WI38 (cell line): ENCODE results near the gene ACSL5.

Experiments
- H3K4me3 ChIP-seq: 2 replicates; pipeline ENCODE4 v1.5.1; 2011; ENCODE audit warnings: low read depth, mild to moderate bottlenecking, control low read depth, low read length
- TF ChIP-seq, protein P1 (sequence below): IDR thresholded peaks from 2 replicates; pipeline ENCODE4 v1.5.1; 2012; ENCODE audit warnings: low read depth, mild to moderate bottlenecking, control low read depth, low read length

Gene ACSL5

DNA sequence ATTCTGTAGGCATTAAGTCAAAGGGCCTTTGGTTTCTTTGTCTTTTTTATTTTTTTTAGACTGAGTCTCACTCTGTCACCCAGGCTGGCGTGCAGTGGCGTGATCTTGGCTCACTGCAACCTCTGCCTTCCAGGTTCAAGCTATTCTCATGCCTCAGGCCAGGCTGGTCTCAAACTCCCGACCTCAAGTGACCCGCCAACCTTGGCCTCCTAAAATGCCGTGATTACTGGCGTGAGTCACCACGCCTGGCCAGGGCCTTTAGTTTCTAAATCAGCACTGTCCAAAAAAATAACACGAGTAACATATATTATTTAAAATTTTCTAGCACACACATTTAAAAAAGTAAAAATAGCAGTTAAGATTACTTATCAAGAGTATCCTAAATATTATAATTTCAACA lies 11.1 kb upstream of the ACSL5 start:
- no peak overlapping the region for H3K4me3 ChIP-seq
- TF ChIP-seq, protein P1, sequence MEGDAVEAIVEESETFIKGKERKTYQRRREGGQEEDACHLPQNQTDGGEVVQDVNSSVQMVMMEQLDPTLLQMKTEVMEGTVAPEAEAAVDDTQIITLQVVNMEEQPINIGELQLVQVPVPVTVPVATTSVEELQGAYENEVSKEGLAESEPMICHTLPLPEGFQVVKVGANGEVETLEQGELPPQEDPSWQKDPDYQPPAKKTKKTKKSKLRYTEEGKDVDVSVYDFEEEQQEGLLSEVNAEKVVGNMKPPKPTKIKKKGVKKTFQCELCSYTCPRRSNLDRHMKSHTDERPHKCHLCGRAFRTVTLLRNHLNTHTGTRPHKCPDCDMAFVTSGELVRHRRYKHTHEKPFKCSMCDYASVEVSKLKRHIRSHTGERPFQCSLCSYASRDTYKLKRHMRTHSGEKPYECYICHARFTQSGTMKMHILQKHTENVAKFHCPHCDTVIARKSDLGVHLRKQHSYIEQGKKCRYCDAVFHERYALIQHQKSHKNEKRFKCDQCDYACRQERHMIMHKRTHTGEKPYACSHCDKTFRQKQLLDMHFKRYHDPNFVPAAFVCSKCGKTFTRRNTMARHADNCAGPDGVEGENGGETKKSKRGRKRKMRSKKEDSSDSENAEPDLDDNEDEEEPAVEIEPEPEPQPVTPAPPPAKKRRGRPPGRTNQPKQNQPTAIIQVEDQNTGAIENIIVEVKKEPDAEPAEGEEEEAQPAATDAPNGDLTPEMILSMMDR = no peak

DNA sequence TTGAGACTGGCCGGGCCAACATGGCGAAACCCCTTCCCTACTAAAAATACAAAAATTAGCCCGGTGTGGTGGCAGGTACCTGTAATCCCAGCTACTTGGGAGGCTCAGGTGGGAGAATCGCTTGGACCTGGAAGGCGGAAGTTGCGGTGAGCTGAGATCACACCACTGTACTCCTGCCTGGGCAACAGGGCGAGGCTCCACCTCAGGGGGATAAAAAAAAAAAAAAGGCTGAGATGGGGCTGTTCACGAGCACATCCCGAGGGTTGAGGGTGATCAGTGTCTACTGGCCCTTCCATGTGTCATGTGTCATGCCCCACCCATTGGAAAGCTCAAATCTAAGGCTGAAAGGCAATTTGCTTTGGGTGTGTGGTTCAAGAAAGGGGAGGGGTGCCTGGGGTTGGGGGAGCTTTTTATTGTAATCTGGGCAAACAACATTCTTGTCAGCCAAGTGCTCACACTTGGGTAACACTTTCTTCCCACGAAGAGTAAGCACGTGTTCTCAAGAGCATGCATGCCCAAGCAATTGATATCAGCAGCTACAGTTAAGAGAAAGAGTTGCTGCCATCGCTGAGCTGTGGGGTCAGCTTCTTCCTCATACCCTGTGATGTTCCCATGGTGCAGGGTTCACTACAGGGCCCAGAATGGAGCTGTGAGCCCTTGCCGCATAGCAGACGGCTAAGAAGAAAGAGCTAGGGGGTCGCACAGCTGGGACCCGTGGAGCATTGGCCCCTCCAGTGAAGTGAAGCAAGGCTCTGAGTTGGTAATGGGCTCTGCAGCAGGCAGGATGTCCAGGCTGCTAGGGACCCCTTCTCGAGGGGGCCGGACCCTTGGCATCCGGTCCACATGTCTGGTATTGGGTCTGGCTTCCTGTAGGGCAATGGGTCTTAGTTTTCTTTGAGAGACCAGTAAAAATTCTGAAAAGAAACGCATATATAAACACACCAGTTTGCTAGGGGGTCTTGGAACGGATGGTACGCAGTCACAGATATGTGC lies 9.9 kb upstream of the ACSL5 start:
- TF ChIP-seq, protein P1 = no peak
- H3K4me3 ChIP-seq = no peak overlapping the region

DNA sequence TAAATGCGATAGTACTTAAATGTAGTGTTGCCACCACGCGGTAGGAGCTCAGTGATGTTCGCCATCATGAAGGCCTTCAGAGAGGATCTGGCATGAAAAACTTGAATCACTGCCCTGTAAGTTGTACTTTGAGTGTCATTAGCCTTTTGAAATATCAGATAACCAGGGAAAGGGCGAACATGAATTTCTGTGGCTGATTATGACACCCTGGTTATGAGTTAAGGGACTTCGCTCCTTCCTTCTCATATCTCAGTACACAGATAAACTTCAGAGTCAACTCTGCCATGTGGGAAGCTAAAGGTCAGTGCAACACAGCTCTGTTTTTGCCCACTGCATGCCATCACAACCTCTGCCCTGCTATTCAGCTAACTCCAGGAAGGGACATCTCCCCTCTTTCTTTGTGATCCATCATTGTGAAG lies 8.9 kb upstream of the ACSL5 start:
- TF ChIP-seq, protein P1 = no peak
- H3K4me3 ChIP-seq = no peak overlapping the region

DNA sequence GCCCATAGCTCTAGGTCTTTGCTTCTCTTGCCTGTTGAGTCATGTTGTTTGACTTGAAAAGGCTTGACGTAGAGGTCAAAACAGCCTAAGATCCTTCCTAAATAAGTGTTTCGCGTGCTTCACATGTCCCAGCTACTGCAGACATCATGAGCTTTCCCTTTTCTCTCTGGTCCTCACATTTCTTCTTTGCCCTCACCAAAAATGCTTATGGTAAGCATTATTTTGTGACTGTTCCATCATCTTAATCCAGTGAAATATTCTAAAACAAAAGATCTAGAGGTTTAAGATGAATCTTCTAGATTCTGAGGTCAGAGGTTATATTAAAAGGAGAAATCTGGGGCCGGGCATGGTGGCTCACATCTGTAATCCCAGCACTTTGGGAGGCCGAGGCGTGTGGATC lies 8.5 kb upstream of the ACSL5 start:
- TF ChIP-seq, protein P1 = no peak
- H3K4me3 ChIP-seq = no peak overlapping the region

DNA sequence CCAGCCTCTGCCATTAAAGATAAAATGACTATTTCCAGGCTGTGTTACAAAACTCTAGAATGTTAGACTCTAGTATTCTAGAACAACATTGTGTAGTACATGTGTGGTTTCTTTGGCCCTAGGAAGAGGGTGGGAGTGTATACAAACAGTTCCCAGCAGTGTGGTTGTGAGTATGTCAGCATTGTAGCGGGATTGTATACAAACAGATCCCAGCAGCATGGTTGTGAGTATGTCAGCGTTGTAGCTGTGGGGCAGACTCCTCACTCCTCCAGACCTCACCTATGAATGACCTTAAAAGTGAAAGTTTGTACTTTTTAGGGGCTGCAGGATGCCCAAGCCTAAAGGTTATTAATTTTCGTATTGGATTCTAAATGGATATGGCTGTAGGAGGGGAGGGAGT lies 6.9 kb upstream of the ACSL5 start:
- no peak overlapping the region for H3K4me3 ChIP-seq
- TF ChIP-seq, protein P1 = no peak

DNA sequence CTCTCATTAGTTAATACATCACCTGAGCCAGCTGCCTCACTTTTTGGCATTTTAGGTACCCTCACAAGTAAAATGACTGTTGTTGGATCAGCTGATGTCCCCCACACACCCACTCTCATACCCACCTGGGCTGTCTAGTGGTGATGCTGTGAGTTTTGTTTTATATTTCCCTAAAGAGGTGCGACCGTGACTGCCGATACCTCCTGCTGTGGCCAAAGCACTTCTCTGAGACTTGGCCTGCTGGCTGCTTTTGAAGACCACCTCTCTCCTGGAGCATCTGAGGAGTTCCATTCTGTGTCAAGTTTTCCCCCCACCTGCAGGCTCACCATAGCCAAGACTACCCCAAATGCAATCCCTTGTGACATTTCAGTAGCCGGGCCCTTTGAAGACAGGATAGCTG lies 6.4 kb upstream of the ACSL5 start:
- TF ChIP-seq, protein P1 = no peak

More for the DNA sequence above, 6.4 kb upstream of the ACSL5 start:
- no peak overlapping the region for H3K4me3 ChIP-seq
